NCI-H82 treated with DMSO at 0.1 percent for 48 hours (cell line): ENCODE measurements around the gene SCN9A.
"Not testable (repeated sequence)": the region's sequence is repeated elsewhere in the genome, so short reads cannot be mapped to it uniquely, and the experiment has no call there.

Source experiments
- DNase-seq: peaks from one replicate; lab custom pipeline; 2025; ENCODE audit not compliant: unreplicated experiment; lab: John Stamatoyannopoulos, UW

SCN9A gene

DNA sequence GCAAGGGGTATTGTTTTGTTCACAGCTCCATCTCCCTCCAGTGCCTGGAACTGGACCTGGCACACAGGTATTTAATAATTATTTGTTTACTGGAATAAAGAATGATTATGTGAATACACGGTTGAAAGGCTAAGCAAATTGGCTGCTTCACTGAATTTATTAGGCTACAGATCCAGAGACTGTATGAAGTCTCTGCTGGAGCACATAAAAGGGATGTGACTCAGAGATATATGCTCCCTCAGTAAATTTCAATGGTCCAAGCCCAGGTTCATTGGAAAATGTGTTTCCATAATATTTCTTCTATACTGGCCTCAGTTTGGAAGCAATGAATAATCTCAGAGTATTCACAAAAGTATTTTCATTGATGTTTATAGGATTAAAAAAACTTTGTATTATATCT lies 126.4 kb downstream of the SCN9A start:
- DNase-seq = no peak

DNA sequence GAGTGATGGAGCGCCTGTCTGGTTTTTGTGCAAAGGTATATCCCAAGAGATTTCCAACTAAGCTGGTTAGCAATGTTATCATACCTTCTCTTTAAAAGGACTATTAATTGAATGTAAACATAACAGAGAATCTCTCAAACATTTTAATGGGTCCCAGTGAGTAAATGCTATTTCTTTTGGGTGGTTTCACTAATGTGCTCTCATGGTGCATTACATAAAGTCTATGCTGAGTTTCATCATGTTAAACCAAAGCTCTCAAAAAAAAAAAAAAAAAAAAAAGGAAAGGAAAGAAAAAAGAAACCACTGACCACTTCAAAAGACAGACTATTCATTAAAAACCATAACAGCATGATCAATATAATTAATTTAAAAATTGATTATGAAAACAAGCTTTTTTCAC lies 128.8 kb downstream of the SCN9A start:
- no peak for DNase-seq

DNA sequence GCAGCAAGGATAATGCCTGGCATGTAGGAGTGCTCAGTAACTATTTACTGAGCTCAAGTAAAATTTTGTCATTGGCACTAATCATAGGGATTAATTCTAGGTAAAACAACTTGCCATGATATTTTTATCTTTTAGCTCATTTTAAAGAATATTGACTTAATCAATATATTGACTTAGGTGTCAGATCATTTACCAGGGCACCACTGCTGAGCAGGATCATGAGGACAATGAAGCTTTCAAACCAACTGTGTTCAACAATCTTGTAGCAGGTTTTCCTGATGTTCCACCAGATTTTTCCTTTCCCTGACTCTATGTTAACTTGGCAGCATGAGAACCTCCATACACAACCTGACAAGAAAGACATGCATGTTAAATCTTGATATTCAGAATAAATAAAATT lies 133.4 kb downstream of the SCN9A start:
- no peak for DNase-seq

DNA sequence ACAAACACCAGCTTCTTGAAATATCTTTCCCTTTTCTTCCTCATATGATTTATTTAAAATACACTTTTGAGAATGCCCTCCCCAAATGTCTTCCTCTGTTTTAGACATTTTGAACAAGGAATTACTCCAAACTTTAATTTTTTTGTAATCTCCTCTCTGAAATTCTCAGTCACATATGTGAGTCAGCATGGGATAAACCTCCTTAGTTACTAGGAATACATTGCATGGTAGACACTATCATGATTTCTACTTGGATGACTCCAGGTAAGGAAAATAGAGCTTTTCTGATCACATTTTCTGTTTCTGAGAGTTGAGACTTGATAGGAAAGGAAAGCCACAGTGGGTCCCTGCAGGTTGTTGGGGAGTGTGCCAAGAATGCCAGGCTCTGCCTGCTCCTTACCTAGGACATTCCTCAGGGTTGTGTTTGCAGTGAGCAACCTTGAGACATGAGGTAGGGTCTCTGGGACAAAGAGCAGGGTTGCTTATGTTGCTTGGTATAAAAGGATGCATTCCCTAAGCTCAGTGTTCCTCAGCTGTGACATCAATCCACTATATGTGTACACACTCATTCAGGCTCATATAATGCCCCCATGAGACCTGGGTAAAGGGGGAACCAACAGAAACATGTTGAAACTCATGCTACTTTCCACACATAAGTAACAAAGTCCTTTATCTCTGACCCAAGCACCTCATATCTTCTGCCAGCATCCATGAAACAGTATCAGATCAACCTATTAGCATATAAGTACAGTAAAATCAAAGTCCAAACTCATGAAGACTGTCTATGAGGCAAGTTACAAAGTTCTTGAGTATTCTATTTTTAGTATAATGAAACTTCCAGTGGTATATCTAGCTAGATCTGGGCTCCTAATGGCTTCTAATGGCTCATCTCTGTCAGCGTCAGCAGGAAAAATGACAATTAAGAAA lies 135.1 kb downstream of the SCN9A start:
- DNase-seq = no peak

DNA sequence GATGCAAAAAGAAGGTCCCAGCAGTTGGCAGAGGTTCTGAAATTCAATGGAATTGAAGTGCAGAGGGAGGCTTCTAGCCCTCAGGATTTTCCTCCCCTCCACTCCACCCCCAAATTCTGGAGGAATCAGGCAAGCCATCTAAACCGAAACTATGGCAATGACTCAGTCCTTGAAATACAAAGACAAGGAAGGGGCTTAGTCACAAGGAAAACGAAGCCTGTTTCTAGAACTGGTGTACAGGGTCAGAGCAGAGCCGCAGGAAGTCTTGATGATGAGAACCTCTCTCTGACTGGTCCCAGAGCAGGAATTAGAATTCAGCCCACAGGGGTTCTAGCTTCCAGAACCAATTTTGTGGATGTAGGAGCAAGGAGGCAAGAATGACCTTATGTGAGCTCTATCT lies 136.2 kb downstream of the SCN9A start:
- DNase-seq = no peak

DNA sequence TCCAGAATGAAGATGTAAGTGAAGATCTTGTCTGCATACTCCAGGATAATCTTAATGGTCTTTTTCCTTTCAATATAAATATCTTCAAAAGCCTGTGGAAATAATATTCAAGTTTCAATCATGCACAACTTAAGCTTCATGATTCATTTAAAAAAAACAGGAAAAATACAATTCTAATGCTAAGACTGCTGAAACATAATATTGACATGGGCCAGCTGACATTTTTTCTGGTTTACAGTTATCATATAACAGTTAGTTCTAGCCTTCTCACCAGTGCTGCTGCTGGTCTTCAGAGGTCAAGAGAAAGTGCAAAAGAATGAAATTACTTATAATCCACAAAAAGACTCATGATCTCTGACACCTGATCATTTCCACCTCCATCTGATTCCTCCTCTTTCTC lies 137.6 kb downstream of the SCN9A start:
- no peak for DNase-seq

DNA sequence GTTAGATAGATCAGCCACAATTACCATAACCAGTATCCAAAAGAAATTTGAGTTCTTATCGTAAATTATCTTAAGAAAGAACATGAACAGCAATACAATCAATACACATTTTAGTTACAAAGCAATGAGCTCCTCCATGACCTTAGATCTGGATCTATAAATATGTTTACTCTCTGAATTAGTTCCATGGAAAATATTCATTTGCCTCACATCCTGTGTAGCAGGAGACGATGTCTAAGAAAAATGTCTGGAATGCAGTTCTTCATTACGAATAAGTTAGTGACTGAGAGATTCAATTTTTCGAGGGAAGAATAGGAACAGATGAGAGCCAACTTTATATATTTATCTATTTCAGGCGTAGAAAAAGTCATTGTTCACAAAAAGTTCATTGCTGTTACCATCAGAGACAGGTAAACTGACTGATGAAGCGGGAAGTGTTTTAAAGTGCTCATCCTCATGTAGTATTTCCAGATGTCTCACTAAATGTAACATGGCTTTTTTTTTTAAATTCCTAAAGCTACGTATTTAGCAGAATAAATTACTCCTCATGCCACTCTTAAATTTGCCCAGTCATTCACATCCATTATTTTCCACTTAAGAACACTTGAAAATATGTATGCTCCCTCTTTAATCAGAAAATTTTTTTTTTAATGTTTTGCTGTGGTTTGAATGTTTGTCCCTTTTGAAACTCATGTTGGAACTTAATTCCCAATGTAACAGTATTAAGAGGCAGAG lies 141.5 kb downstream of the SCN9A start:
- DNase-seq = no peak

DNA sequence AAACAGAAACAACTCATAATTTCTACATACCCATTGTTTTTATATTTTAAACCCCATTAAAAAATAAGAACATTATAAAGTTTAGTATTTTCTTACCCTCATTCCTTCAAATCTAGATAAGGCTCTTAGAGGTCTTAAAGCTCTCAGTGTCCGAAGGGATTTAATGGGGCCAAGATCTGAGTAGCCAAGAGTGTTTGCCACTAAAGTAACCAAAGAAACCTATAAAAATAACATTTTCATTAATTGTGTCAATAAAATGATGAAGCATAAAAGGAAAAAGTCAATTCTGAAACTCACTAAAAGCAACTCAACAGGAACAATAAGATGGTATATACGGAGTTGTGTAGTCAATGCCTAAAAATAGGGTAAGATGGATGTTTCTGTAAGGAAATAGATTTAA lies 142.5 kb downstream of the SCN9A start:
- no peak for DNase-seq

DNA sequence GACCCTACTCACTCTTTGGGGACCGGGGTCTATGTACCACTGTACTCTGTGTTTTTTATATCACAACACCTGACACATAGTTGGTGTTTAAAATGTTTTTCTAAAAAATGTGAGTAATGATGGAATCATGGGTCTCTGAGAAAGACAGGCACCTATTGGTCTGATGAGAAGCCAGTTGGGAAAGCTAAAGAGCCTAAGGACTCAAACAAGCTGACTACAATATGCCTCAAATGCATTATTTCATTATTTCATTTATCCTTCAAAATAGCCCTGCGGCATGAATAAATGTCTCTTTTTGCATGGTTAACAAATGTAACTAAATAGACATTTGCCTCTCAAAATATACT lies 145.0 kb downstream of the SCN9A start:
- DNase-seq = no peak

DNA sequence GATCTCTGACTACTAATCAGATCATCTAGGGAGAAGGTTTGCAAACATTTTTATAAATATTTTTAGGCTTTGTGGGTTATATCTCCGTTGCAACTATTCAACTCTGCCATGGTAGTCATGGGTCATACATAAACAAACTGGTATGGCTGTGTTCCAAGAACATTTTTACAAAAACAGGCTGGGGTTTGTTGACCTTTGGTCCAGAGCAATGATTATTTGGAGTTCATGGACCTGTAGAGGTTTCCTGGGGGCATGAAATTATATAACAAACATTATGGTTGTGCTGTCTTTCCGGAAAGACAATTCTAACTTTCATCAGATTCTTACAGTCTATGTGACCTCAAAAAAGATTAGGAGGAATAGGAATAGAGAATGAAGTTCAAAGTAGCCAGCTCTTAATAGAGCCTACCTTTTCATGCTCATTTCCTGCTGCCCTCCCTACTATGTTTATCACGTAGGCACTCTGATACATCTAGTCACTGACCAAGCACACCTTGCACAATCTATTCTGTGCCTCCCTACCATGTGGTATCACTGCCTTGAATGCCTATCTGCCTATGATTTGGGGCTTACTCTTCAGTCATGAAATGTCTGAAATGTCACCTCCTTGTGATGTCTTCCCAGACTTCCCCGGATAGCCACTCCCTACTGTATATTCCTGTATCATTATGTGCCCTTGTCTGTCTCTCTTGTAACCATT lies 145.6 kb downstream of the SCN9A start:
- DNase-seq = no peak

DNA sequence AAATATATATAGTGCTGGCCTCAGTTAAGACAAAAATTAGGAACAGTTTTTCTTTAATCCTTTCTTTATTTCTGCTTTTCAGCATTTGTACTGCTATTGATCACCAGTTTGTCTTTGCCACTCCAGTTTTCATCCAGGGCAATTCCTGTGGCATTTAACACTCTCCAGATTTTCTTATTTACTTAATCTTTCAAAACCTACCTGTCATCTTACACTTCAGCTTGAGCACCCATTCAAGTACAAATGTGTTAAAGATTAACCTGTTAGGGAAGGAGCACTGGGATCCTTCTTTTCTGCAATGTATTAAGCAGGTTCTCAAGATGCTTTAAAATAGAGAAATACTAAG lies 146.1 kb downstream of the SCN9A start:
- DNase-seq = no peak

DNA sequence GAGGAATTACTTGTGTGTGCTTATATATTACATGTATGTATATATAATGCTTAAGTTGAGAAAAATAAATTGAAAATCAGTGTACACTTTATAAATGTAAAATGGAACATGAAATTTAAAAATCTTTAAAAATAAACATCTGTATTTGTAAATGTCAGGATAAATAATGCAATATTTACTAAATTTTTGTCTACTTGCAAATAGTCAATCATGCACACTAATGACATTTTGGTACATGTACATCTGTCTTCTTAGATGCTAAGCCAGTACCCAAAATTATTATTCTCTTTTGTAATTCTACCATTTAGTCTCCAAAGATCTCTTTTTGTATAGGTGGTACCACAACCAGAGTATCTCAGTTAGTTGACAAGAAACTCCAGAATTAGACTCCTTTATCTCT lies 151.5 kb downstream of the SCN9A start:
- DNase-seq = no peak

DNA sequence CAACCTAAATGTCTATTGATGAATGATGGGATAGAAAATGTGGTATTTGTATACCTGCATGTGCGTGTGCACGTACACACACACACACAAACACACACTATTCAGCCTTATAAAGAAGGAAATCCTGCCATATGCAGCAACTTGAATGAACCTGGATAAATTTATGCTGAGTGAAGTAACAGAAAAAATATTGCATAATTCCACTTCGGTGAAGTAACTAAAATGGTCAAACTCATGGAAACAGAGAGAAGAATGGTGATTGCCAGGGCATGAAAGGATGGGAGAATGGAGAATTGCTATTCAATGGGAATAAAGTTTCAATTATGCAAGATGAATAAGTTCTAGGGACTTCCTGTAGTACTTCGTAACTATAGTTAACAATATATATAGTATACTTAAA lies 152.4 kb downstream of the SCN9A start:
- no peak for DNase-seq

DNA sequence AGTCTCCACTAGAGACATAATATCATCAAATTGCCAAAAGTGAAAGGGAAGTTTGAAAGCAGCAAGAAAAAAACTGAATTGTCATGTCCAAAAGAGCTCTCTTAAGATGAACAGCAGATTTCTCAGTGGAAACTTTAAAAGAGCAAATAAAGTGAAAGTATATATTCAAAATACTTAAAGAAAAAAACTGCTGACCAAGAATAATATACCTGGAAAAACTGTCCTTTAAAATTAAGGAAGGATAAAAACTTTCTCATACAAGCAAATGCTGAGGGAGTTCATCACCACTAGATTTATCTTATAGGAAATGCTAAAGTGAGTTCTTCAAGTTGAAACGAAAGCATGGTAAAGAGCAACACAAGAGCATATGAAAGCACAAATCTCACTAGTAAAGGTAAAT lies 164.7 kb downstream of the SCN9A start:
- DNase-seq = no peak

DNA sequence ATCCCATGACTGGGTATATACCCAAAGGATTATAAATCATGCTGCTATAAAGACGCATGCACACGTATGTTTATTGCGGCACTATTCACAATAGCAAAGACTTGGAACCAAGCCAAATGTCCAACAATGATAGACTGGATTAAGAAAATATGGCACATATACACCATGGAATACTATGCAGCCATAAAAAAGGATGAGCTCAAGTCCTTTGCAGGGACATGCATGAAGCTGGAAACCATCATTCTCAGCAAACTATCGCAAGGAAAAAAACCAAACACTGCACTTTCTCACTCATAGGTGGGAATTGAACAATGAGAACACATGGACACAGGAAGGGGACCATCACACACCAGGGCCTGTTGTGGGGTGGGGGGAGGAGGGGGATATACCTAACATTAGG lies 165.8 kb downstream of the SCN9A start:
- DNase-seq = not testable (repeated sequence)

DNA sequence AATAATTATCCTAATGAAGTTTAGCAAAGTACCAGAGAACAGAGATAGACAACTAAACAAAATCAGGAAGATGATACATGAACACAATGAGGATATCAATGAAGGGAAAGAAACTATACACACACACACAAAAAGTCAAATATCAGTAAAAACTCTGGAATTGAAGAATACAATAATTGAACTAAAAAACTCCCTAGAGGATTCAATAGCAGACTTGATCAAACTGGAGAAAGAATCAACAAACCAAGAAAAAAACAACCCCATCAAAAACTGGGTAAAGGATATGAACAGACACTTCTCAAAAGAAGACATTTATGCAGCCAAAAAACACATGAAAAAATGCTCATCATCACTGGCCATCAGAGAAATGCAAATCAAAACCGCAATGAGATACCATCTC lies 166.4 kb downstream of the SCN9A start:
- not testable (repeated sequence) for DNase-seq

DNA sequence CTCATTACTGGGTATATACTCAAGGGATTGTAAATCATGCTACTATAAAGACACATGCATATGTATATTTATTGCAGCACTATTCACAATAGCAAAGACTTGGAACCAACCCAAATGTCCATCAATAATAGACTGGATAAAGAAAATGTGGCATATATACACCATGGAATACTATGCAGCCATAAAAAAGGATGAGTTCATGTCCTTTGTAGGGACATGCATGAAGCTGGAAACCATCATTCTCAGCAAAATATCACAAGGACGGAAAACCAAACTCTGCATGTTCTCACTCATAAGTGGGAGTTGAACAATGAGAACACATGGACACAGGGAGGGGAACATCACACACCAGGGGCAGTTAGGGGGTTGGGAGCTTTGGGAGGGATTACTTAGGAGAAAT lies 169.6 kb downstream of the SCN9A start:
- DNase-seq = not testable (repeated sequence)

DNA sequence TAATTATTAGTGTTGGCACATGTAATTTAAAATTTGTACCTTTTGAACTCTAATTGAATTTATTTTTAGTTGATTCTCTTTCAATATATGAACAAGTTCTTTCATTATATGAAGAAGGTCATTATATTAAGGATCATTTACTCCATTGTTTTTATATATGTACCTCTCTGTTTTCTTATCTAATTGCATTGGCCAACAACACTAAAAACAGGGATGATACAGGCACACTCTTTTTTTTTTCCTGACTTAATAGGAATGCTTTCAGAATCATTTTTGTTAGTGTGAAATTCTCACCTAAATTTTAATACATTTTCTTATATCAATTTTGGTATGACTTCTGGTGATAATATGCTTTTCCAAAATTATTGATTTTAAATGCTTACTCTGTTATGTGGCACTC lies 173.0 kb downstream of the SCN9A start:
- DNase-seq = no peak

DNA sequence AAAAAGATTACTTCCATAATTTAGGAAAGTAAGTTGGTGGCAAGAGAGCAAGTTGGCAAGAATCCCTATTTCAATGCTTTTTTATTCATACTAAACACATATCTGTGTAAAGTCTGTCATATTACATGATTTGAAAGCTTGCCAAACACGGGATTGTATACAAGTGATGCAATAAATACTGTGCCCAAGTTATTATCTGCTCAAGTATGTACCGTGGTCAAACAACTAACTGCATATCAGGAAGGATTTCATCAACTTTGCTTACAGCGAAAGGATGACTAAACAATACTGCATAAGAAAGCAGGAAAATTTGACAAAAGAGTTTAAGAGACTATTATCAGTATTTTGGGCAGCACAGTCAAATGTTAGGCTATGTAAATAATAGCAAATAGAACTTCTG lies 178.3 kb downstream of the SCN9A start:
- DNase-seq = no peak

DNA sequence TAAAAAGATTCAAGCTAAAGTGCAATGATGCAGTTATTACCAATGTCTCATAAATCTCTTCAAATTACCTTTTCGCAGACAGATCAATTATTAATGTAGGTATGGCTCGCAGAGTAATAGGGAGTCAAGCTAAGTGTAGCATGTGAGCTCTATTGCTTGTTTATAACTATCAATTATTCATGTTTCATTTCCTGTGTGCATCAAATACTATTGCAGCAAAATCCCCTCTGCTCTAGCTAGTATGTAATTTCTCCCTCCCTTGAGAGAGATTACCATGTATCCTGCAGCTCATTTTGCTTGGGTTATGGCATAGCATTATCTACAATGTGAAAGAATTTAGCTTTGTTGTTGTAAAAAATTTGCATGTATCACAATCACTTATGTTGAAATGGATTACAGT lies 182.3 kb downstream of the SCN9A start:
- DNase-seq = no peak

DNA sequence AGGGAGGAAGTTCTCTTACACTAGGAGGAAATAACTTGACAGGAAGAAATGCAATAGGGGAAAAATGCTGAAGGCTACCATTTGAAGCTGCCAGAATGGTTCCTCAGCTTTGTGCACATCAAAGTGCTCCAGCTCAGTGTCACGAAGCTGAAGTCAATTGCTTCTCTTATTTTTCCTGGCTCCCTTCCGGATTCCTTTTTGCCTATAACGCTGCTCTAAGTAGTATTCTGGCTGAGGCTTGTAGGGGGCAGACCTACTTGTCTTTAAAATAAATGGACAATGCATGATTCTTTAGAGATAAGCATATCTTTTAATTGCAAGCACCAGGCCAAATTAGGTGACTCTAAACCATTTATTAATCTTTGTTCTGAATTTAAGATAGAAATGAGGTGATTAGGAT lies 187.7 kb downstream of the SCN9A start:
- DNase-seq = no peak

DNA sequence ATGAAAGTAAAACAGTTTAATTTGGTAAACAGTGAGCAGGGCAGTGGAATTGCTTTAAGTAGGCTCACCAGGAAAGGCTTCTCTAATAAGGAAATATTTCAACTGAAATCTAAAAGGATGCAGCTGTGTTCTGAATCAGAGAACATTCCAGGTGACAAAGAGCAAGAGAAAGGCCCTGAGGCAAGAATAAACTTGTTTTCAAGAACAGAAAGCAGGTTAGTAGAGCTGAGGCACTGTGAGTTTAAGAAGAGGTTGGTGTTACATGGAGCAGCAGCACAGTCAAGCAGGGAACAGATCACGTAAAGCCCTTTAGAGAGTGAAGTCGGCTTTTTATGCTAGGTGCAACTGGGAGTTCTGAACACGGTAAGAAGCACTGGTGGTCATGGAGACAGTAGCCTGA lies 191.0 kb downstream of the SCN9A start:
- no peak for DNase-seq
